WTC11 (cell line): ENCODE results near the gene FIGNL2. TPM values are rescaled to one million over a fixed set of nuclear protein-coding genes. Genes with fewer than 3 reads are reported as not detected.

Experiments used
- ATAC-seq: fragments of 200-7000 bp; cut with Tn5 transposase; 2 replicates; pipeline ENCODE4 v1.10.0; 2021; ENCODE audit warnings: mild to moderate bottlenecking, moderate library complexity
- CTCF ChIA-PET: fragments of 300-600 bp; sonication (Branson Sonifier 250); formaldehyde crosslinking; loops from one replicate; lab custom pipeline; 2021; ENCODE audit warnings: antibody characterized with exemption; lab: Charles Lee
- POLR2A ChIA-PET: fragments of 350-600 bp; sonication (Branson Sonifier 250); formaldehyde crosslinking; loops from one replicate; lab custom pipeline; 2021; ENCODE audit warnings: antibody characterized with exemption; lab: Charles Lee
- DNase-seq: peaks from one replicate; pipeline ENCODE4 v3.0.0; 2021; ENCODE audit warnings: low spot score
- H3K27ac Mint-ChIP-seq: 2 replicates; pipeline ENCODE4 v1.8.0; 2021; ENCODE audit warnings: mixed read lengths
- H3K27me3 Mint-ChIP-seq: 2 replicates; pipeline ENCODE4 v1.8.0; 2021; ENCODE audit warnings: low read depth, mild to moderate bottlenecking, moderate library complexity, mixed read lengths
- H3K36me3 Mint-ChIP-seq: 2 replicates; pipeline ENCODE4 v1.8.0; 2021; ENCODE audit warnings: mixed read lengths
- H3K4me1 Mint-ChIP-seq: 2 replicates; pipeline ENCODE4 v1.8.0; 2022; ENCODE audit warnings: mixed read lengths
- H3K4me3 Mint-ChIP-seq: 2 replicates; pipeline ENCODE4 v1.8.0; 2021; ENCODE audit warnings: mild to moderate bottlenecking, moderate library complexity, mixed read lengths
- H3K9me3 Mint-ChIP-seq: 2 replicates; pipeline ENCODE4 v1.8.0; 2021; ENCODE audit warnings: mixed read lengths
- FOXP1 ChIP-seq: sonication (generic); formaldehyde crosslinking; IDR thresholded peaks from 2 replicates; pipeline ENCODE4 v1.8.0; 2022; ENCODE audit warnings: missing genetic modification reagents, mild to moderate bottlenecking, moderate library complexity, borderline replicate concordance
- NFE2L1 ChIP-seq: sonication (generic); formaldehyde crosslinking; IDR thresholded peaks from 2 replicates; pipeline ENCODE4 v1.8.1; 2023; ENCODE audit warnings: missing genetic modification reagents
- ZNF138 ChIP-seq: sonication (generic); formaldehyde crosslinking; conservative IDR thresholded peaks from 2 replicates; pipeline ENCODE4 v1.8.1; 2022; ENCODE audit warnings: mild to moderate bottlenecking, moderate library complexity, missing genetic modification reagents
- ZNF317 ChIP-seq: sonication (generic); formaldehyde crosslinking; IDR thresholded peaks from 2 replicates; pipeline ENCODE4 v1.8.1; 2023; ENCODE audit warnings: low read depth, mild to moderate bottlenecking, moderate library complexity, missing genetic modification reagents, borderline replicate concordance
- ZNF396 ChIP-seq: fragments of 250-450 bp; sonication (Bioruptor Pico); IDR thresholded peaks from 2 replicates; pipeline ENCODE4 v1.8.0; 2021; ENCODE audit warnings: mild to moderate bottlenecking, moderate library complexity, borderline replicate concordance
- total RNA-seq: library from RNA; stranded (reverse); gene quantifications from 3 replicates; pipeline ENCODE4 v1.2.3, GENCODE V29; 2021
- TF ChIP-seq, protein P1 (sequence below): sonication (generic); formaldehyde crosslinking; IDR thresholded peaks from 2 replicates; pipeline ENCODE4 v1.8.1; 2022; ENCODE audit warnings: mild to moderate bottlenecking, missing genetic modification reagents, moderate library complexity, borderline replicate concordance
- TF ChIP-seq, protein P2 (sequence below): sonication (generic); formaldehyde crosslinking; IDR thresholded peaks from 2 replicates; pipeline ENCODE4 v1.8.1; 2023; ENCODE audit warnings: mild to moderate bottlenecking, missing genetic modification reagents, borderline replicate concordance
- TF ChIP-seq, protein P3 (sequence below): sonication (generic); formaldehyde crosslinking; IDR thresholded peaks from 2 replicates; pipeline ENCODE4 v1.8.1; 2023; ENCODE audit warnings: mild to moderate bottlenecking, moderate library complexity, missing genetic modification reagents
- TF ChIP-seq, protein P4 (sequence below): sonication (generic); formaldehyde crosslinking; IDR thresholded peaks from 2 replicates; pipeline ENCODE4 v1.8.0; 2022; ENCODE audit warnings: mild to moderate bottlenecking, missing genetic modification reagents
- TF ChIP-seq, protein P5 (sequence below): sonication (generic); formaldehyde crosslinking; IDR thresholded peaks from 2 replicates; pipeline ENCODE4 v1.8.0; 2023; ENCODE audit warnings: missing genetic modification reagents
- TF ChIP-seq, protein P6 (sequence below): fragments of 250-450 bp; sonication (Bioruptor Pico); IDR thresholded peaks from 2 replicates; pipeline ENCODE4 v1.9.0; 2021; ENCODE audit warnings: mild to moderate bottlenecking
- TF ChIP-seq, protein P7 (sequence below): sonication (generic); formaldehyde crosslinking; conservative IDR thresholded peaks from 2 replicates; pipeline ENCODE4 v1.8.1; 2022; ENCODE audit warnings: mild to moderate bottlenecking, missing genetic modification reagents
- TF ChIP-seq, protein P8 (sequence below): sonication (generic); formaldehyde crosslinking; IDR thresholded peaks from 2 replicates; pipeline ENCODE4 v1.8.0; 2022; ENCODE audit warnings: mild to moderate bottlenecking, missing genetic modification reagents

FIGNL2 gene
- total RNA-seq, 1 experiment from 2014 or later, result 9.9 TPM

DNA sequence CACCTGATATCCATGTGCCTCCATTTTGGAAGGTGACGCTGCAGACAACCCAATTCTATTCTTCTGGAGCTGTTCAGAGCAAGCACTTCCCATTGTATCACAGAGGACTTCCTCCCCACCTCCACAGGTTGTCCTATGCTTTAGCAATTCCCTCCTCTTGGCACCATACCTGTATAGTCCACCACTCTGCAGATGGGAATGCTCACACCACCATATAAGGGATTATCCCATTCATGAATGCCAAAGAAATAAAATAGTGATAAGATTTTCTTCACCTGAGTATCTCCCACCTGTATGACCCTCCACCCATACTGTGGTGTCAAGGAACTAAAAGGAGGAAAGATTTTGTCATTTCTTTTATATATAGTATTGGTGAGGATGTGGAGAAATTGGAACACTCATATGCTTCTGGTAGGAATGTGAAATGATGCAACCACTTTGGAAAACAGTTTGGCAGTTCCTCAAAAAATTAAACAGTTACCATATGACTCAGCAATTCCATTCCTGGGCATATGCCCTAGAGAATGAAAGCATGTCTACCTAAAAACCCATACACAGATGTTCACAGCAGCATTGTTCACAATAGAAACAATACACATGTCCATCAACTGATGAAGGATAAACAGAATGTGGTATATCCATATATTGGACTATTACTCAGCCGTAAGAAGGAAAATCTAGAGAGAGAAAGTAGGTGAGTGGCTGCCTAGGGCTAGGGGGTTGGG lies 75.2 kb downstream of the FIGNL2 start (continued):
- TF ChIP-seq, protein P1, sequence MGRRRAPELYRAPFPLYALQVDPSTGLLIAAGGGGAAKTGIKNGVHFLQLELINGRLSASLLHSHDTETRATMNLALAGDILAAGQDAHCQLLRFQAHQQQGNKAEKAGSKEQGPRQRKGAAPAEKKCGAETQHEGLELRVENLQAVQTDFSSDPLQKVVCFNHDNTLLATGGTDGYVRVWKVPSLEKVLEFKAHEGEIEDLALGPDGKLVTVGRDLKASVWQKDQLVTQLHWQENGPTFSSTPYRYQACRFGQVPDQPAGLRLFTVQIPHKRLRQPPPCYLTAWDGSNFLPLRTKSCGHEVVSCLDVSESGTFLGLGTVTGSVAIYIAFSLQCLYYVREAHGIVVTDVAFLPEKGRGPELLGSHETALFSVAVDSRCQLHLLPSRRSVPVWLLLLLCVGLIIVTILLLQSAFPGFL (CRISPR knock-in tag), result no peak
- TF ChIP-seq, protein P2, sequence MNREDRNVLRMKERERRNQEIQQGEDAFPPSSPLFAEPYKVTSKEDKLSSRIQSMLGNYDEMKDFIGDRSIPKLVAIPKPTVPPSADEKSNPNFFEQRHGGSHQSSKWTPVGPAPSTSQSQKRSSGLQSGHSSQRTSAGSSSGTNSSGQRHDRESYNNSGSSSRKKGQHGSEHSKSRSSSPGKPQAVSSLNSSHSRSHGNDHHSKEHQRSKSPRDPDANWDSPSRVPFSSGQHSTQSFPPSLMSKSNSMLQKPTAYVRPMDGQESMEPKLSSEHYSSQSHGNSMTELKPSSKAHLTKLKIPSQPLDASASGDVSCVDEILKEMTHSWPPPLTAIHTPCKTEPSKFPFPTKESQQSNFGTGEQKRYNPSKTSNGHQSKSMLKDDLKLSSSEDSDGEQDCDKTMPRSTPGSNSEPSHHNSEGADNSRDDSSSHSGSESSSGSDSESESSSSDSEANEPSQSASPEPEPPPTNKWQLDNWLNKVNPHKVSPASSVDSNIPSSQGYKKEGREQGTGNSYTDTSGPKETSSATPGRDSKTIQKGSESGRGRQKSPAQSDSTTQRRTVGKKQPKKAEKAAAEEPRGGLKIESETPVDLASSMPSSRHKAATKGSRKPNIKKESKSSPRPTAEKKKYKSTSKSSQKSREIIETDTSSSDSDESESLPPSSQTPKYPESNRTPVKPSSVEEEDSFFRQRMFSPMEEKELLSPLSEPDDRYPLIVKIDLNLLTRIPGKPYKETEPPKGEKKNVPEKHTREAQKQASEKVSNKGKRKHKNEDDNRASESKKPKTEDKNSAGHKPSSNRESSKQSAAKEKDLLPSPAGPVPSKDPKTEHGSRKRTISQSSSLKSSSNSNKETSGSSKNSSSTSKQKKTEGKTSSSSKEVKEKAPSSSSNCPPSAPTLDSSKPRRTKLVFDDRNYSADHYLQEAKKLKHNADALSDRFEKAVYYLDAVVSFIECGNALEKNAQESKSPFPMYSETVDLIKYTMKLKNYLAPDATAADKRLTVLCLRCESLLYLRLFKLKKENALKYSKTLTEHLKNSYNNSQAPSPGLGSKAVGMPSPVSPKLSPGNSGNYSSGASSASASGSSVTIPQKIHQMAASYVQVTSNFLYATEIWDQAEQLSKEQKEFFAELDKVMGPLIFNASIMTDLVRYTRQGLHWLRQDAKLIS (CRISPR knock-in tag), result no peak
- TF ChIP-seq, protein P3, sequence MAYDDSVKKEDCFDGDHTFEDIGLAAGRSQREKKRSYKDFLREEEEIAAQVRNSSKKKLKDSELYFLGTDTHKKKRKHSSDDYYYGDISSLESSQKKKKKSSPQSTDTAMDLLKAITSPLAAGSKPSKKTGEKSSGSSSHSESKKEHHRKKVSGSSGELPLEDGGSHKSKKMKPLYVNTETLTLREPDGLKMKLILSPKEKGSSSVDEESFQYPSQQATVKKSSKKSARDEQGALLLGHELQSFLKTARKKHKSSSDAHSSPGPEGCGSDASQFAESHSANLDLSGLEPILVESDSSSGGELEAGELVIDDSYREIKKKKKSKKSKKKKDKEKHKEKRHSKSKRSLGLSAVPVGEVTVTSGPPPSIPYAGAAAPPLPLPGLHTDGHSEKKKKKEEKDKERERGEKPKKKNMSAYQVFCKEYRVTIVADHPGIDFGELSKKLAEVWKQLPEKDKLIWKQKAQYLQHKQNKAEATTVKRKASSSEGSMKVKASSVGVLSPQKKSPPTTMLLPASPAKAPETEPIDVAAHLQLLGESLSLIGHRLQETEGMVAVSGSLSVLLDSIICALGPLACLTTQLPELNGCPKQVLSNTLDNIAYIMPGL, result no peak
- TF ChIP-seq ZNF317, result no peak
- TF ChIP-seq, protein P4, sequence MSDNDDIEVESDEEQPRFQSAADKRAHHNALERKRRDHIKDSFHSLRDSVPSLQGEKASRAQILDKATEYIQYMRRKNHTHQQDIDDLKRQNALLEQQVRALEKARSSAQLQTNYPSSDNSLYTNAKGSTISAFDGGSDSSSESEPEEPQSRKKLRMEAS (CRISPR knock-in tag), result no peak
- TF ChIP-seq, protein P5, sequence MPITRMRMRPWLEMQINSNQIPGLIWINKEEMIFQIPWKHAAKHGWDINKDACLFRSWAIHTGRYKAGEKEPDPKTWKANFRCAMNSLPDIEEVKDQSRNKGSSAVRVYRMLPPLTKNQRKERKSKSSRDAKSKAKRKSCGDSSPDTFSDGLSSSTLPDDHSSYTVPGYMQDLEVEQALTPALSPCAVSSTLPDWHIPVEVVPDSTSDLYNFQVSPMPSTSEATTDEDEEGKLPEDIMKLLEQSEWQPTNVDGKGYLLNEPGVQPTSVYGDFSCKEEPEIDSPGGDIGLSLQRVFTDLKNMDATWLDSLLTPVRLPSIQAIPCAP (CRISPR knock-in tag), result no peak
- TF ChIP-seq, protein P6, sequence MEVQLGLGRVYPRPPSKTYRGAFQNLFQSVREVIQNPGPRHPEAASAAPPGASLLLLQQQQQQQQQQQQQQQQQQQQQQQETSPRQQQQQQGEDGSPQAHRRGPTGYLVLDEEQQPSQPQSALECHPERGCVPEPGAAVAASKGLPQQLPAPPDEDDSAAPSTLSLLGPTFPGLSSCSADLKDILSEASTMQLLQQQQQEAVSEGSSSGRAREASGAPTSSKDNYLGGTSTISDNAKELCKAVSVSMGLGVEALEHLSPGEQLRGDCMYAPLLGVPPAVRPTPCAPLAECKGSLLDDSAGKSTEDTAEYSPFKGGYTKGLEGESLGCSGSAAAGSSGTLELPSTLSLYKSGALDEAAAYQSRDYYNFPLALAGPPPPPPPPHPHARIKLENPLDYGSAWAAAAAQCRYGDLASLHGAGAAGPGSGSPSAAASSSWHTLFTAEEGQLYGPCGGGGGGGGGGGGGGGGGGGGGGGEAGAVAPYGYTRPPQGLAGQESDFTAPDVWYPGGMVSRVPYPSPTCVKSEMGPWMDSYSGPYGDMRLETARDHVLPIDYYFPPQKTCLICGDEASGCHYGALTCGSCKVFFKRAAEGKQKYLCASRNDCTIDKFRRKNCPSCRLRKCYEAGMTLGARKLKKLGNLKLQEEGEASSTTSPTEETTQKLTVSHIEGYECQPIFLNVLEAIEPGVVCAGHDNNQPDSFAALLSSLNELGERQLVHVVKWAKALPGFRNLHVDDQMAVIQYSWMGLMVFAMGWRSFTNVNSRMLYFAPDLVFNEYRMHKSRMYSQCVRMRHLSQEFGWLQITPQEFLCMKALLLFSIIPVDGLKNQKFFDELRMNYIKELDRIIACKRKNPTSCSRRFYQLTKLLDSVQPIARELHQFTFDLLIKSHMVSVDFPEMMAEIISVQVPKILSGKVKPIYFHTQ (CRISPR knock-in tag), result no peak
- TF ChIP-seq FOXP1, result no peak
- TF ChIP-seq, protein P7, sequence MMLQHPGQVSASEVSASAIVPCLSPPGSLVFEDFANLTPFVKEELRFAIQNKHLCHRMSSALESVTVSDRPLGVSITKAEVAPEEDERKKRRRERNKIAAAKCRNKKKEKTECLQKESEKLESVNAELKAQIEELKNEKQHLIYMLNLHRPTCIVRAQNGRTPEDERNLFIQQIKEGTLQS (CRISPR knock-in tag), result no peak
- TF ChIP-seq ZNF396 (CRISPR knock-in tag), result no peak

DNA sequence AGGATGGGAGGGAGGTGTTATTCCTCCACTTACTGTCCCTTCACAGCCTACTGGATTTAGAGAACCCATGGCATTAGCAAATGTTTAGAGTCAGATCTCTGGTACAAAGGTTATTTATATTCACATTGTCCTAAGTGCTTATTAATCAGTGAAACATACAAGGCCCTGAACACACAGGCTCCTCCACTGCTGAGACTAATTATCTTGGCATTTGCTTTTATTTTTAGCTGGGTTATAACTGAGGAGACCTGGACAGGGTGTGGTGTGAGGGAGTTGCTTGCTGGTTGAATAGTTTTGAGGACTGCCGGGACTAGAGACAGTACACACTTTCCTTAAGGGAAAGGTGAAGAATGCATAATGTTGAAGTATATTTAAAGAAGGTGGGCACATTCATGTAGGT lies 77.5 kb downstream of the FIGNL2 start:
- ChIA-PET POLR2A (no interaction called here), CTCF (no interaction called here)
- H3K36me3 Mint-ChIP-seq, result peaks cover 25% of the 10 kb centered on the region
- TF ChIP-seq, protein P7 (CRISPR knock-in tag), result no peak
- no peak for TF ChIP-seq ZNF138 (CRISPR knock-in tag)
- no peak for TF ChIP-seq NFE2L1 (CRISPR knock-in tag)
- TF ChIP-seq, protein P8, sequence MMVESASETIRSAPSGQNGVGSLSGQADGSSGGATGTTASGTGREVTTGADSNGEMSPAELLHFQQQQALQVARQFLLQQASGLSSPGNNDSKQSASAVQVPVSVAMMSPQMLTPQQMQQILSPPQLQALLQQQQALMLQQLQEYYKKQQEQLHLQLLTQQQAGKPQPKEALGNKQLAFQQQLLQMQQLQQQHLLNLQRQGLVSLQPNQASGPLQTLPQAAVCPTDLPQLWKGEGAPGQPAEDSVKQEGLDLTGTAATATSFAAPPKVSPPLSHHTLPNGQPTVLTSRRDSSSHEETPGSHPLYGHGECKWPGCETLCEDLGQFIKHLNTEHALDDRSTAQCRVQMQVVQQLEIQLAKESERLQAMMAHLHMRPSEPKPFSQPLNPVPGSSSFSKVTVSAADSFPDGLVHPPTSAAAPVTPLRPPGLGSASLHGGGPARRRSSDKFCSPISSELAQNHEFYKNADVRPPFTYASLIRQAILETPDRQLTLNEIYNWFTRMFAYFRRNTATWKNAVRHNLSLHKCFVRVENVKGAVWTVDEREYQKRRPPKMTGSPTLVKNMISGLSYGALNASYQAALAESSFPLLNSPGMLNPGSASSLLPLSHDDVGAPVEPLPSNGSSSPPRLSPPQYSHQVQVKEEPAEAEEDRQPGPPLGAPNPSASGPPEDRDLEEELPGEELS, result no peak
- peaks cover 7% of the 10 kb centered on the region for H3K9me3 Mint-ChIP-seq
- no peak overlapping the region for H3K27ac Mint-ChIP-seq
- H3K4me1 Mint-ChIP-seq, result no peaks in the 10 kb centered on the region
- no peak for DNase-seq
- H3K4me3 Mint-ChIP-seq, result no peak overlapping the region
- H3K27me3 Mint-ChIP-seq, result no peaks in the 10 kb centered on the region
- no peak for ATAC-seq
